MM.1S (cell line): Measurements from ENCODE around the gene TPRG1.

Experiments used
- DNase-seq: peaks from one replicate; pipeline ENCODE4 v3.0.0-alpha.2; 2015
- H2AFZ ChIP-seq: fragments of 300-600 bp; sonication (generic); 2 replicates; pipeline ENCODE4 v1.6.0; 2016; ENCODE audit warnings: antibody characterized with exemption, low read length
- H3F3A ChIP-seq: fragments of 300-600 bp; sonication (generic); 2 replicates; pipeline ENCODE4 v1.6.1; 2016; ENCODE audit warnings: mild to moderate bottlenecking, antibody characterized with exemption, low read length, moderate library complexity, mixed read lengths; ENCODE audit not compliant: insufficient read depth
- H3K27ac ChIP-seq: fragments of 300-600 bp; sonication (generic); 2 replicates; pipeline ENCODE4 v1.5.1; 2016; ENCODE audit warnings: mild to moderate bottlenecking, low read length
- H3K27me3 ChIP-seq: fragments of 300-600 bp; sonication (generic); replicated peaks from 2 replicates; pipeline ENCODE4 v1.6.0; 2016; ENCODE audit warnings: low read length; ENCODE audit not compliant: insufficient read depth
- H3K36me3 ChIP-seq: fragments of 300-600 bp; sonication (generic); replicated peaks from 2 replicates; pipeline ENCODE4 v1.6.1; 2016; ENCODE audit warnings: mild to moderate bottlenecking, low read length, mixed read lengths; ENCODE audit not compliant: insufficient read depth
- H3K4me1 ChIP-seq: fragments of 300-600 bp; sonication (generic); 2 replicates; pipeline ENCODE4 v1.6.1; 2016; ENCODE audit warnings: low read length, mixed read lengths
- H3K4me2 ChIP-seq: fragments of 300-600 bp; sonication (generic); 2 replicates; pipeline ENCODE4 v1.6.0; 2016; ENCODE audit warnings: low read depth, low read length
- H3K4me3 ChIP-seq: fragments of 300-600 bp; sonication (generic); 2 replicates; pipeline ENCODE4 v1.5.1; 2016; ENCODE audit warnings: low read length, mixed read lengths
- H3K79me2 ChIP-seq: fragments of 300-600 bp; sonication (generic); 2 replicates; pipeline ENCODE4 v1.6.1; 2016; ENCODE audit warnings: mixed run types, low read length, mixed read lengths
- H3K9ac ChIP-seq: fragments of 300-600 bp; sonication (generic); 2 replicates; pipeline ENCODE4 v1.6.1; 2016; ENCODE audit warnings: low read length, mixed read lengths
- H3K9me2 ChIP-seq: fragments of 300-600 bp; sonication (generic); replicated peaks from 2 replicates; pipeline ENCODE4 v1.6.1; 2016; ENCODE audit warnings: mild to moderate bottlenecking, low read length, mixed read lengths; ENCODE audit not compliant: insufficient read depth
- H3K9me3 ChIP-seq: fragments of 300-600 bp; sonication (generic); replicated peaks from 2 replicates; pipeline ENCODE4 v1.6.1; 2016; ENCODE audit warnings: mild to moderate bottlenecking, low read length, mixed read lengths; ENCODE audit not compliant: insufficient read depth
- H4K20me1 ChIP-seq: fragments of 300-600 bp; sonication (generic); 2 replicates; pipeline ENCODE4 v1.6.1; 2016; ENCODE audit warnings: mild to moderate bottlenecking, low read length, moderate library complexity, mixed read lengths; ENCODE audit not compliant: insufficient read depth
- EZH2 ChIP-seq: fragments of 300-600 bp; sonication (generic); optimal IDR thresholded peaks from 2 replicates; pipeline ENCODE3; 2017; ENCODE audit warnings: low read depth, mild to moderate bottlenecking, antibody characterized with exemption, low read length, mixed read lengths
- EZH2phosphoT487 ChIP-seq: fragments of 300-600 bp; sonication (generic); IDR thresholded peaks from 2 replicates; pipeline ENCODE4 v1.6.1; 2018; ENCODE audit warnings: antibody characterized with exemption, low read length
- TF ChIP-seq, protein P1 (sequence below): fragments of 300-600 bp; sonication (generic); IDR thresholded peaks from 2 replicates; pipeline ENCODE4 v1.5.1; 2016; ENCODE audit warnings: antibody characterized with exemption, low read length, mixed read lengths

Gene TPRG1

GRCh38 chr3:189238071-189238470, 66.3 kb downstream of the TPRG1 start:
- Histone ChIP-seq H3K79me2 (no peaks in the 10 kb centered on the region), H3K4me2 (no peak overlapping the region), H3K9me3 (no peaks in the 10 kb centered on the region), H3K4me3 (no peak overlapping the region), H3F3A (no peaks in the 10 kb centered on the region), H3K36me3 (no peaks in the 10 kb centered on the region), H3K27me3 (no peaks in the 10 kb centered on the region), H2AFZ (no peak overlapping the region), H3K27ac (no peak overlapping the region), H3K9ac (no peak overlapping the region), H3K9me2 (no peaks in the 10 kb centered on the region), H3K4me1 (no peaks in the 10 kb centered on the region), H4K20me1 (no peaks in the 10 kb centered on the region)
- DNase-seq: no peak
- TF ChIP-seq EZH2: no peak
- TF ChIP-seq EZH2phosphoT487: no peak
- TF ChIP-seq, protein P1, sequence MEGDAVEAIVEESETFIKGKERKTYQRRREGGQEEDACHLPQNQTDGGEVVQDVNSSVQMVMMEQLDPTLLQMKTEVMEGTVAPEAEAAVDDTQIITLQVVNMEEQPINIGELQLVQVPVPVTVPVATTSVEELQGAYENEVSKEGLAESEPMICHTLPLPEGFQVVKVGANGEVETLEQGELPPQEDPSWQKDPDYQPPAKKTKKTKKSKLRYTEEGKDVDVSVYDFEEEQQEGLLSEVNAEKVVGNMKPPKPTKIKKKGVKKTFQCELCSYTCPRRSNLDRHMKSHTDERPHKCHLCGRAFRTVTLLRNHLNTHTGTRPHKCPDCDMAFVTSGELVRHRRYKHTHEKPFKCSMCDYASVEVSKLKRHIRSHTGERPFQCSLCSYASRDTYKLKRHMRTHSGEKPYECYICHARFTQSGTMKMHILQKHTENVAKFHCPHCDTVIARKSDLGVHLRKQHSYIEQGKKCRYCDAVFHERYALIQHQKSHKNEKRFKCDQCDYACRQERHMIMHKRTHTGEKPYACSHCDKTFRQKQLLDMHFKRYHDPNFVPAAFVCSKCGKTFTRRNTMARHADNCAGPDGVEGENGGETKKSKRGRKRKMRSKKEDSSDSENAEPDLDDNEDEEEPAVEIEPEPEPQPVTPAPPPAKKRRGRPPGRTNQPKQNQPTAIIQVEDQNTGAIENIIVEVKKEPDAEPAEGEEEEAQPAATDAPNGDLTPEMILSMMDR: no peak

DNA sequence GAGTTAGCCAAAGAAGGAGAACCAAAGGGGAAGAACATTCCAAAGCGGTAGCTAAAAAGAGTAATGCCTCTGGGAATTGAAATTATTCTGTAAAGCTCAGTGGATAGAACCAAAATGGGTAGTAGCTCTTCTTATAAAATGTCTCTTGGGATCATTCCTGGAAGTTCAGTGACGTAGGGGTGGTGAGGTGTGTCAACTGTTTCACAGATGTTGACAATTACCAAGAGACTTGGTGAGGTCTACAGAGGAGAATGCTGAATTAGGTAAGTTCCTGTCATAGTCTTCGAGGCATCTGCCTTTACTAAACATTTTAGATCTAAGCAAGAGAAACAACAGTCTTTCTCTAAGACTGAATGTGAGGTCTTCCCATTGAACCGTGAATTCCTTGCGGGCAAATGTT, 67.8 kb downstream of the TPRG1 start:
- no peak overlapping the region for H3K4me3 ChIP-seq

DNA sequence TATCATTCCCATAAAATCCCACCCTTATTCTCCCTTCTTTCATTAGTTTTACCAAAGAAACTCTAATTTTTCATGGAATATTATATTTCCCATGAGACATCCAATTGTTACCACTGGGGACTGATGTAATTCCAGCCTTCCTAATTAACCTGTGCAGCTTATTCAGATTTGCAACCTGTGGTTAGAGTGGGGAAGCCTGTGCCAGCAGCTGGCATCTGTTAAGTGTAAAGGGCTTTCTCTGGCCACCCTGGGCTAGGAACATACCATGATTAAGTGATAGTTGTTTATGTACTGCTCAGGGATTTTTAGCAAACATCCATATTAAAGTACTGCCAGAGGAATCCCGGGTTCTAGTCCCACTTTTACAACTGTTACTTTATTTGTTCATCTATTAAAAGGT, 78.2 kb downstream of the TPRG1 start:
- Histone ChIP-seq H3K9ac (no peak overlapping the region), H3F3A (no peaks in the 10 kb centered on the region), H3K79me2 (no peaks in the 10 kb centered on the region), H3K4me1 (no peaks in the 10 kb centered on the region), H3K4me2 (no peak overlapping the region), H3K27ac (no peak overlapping the region), H2AFZ (no peak overlapping the region), H4K20me1 (no peaks in the 10 kb centered on the region), H3K27me3 (no peaks in the 10 kb centered on the region), H3K9me2 (no peaks in the 10 kb centered on the region), H3K4me3 (no peak overlapping the region), H3K36me3 (no peaks in the 10 kb centered on the region), H3K9me3 (no peaks in the 10 kb centered on the region)
- no peak for DNase-seq
- TF ChIP-seq, protein P1: no peak
- TF ChIP-seq EZH2 (no peak), EZH2phosphoT487 (no peak)

More for the DNA sequence above, 67.8 kb downstream of the TPRG1 start:
- DNase-seq: no peak
- no peak overlapping the region for H3K9ac ChIP-seq
- H3K79me2 ChIP-seq: no peaks in the 10 kb centered on the region
- no peaks in the 10 kb centered on the region for H3K9me2 ChIP-seq
- no peak overlapping the region for H3K4me2 ChIP-seq
- H3K36me3 ChIP-seq: no peaks in the 10 kb centered on the region
- H3K27ac ChIP-seq: no peak overlapping the region
- H3K9me3 ChIP-seq: no peaks in the 10 kb centered on the region
- no peak for TF ChIP-seq EZH2phosphoT487
- TF ChIP-seq, protein P1: no peak
- no peak for TF ChIP-seq EZH2
- no peaks in the 10 kb centered on the region for H3K4me1 ChIP-seq
- no peaks in the 10 kb centered on the region for H3F3A ChIP-seq
- no peak overlapping the region for H2AFZ ChIP-seq
- H4K20me1 ChIP-seq: no peaks in the 10 kb centered on the region
- H3K27me3 ChIP-seq: no peaks in the 10 kb centered on the region

DNA sequence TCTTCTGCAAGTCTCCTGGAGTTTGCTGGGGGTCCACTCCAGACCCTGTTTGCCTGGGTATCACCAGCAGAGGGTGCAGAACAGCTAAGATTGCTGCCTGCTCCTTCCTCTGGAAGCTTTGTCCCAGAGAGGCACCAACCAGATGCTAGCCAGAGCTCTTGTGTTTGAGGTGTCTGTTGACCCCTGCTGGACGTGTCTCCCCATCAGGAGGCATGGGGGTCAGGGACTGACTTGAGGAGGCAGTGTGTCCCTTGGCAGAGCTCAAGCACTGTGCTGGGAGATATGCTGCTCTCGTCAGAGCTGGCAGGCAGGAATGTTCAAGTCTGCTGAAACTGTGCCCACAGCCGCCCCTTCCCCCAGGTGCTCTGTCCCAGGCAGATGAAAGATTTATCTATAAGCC, 86.5 kb downstream of the TPRG1 start:
- H3K9me3 ChIP-seq: no peaks in the 10 kb centered on the region
- TF ChIP-seq, protein P1: no peak
- TF ChIP-seq EZH2phosphoT487 (no peak), EZH2 (no peak)
- H3K27ac ChIP-seq: no peak overlapping the region
- no peaks in the 10 kb centered on the region for H3K27me3 ChIP-seq
- H4K20me1 ChIP-seq: no peaks in the 10 kb centered on the region
- H3K4me3 ChIP-seq: no peak overlapping the region
- no peak overlapping the region for H2AFZ ChIP-seq
- DNase-seq: no peak
- no peak overlapping the region for H3K4me2 ChIP-seq
- H3K9ac ChIP-seq: no peak overlapping the region
- H3K4me1 ChIP-seq: no peaks in the 10 kb centered on the region
- H3K36me3 ChIP-seq: no peaks in the 10 kb centered on the region
- H3K9me2 ChIP-seq: no peaks in the 10 kb centered on the region
- H3K79me2 ChIP-seq: no peaks in the 10 kb centered on the region
- no peaks in the 10 kb centered on the region for H3F3A ChIP-seq
